ENCODE results near the gene SLC25A21.

Gene SLC25A21

GRCh38 chr14:36955376-36955775, 217.0 kb downstream of the SLC25A21 start:
- no peak overlapping the region for H3K4me3 ChIP-seq (replicated peaks; ENCODE audit: low read depth, low read length)
- DNase-seq (ENCODE audit: extremely low read depth, low read depth), result no peak
- TF ChIP-seq CTCF (IDR thresholded peaks at IDR 0.05; ENCODE audit: low read depth, low read length, missing control alignments), result no peak

GRCh38 chr14:36952689-36953088, 219.7 kb downstream of the SLC25A21 start:
- no peak overlapping the region for H3K4me3 ChIP-seq (replicated peaks; ENCODE audit: low read depth, low read length)
- TF ChIP-seq CTCF (IDR thresholded peaks at IDR 0.05; ENCODE audit: low read depth, low read length, missing control alignments), result no peak
- no peak for DNase-seq (ENCODE audit: extremely low read depth, low read depth)

- TF ChIP-seq CTCF (IDR thresholded peaks at IDR 0.05; ENCODE audit: low read depth, low read length, missing control alignments), result no peak
- H3K4me3 ChIP-seq (replicated peaks; ENCODE audit: low read depth, low read length), result no peak overlapping the region
- no peak for DNase-seq (ENCODE audit: extremely low read depth, low read depth)
Measured at GRCh38 chr14:36951380-36951911, 221.0 kb downstream of the SLC25A21 start.

GRCh38 chr14:36950812-36951211, 221.6 kb downstream of the SLC25A21 start:
- DNase-seq (ENCODE audit: extremely low read depth, low read depth), result no peak
- no peak for TF ChIP-seq CTCF (IDR thresholded peaks at IDR 0.05; ENCODE audit: low read depth, low read length, missing control alignments)
- no peak overlapping the region for H3K4me3 ChIP-seq (replicated peaks; ENCODE audit: low read depth, low read length)

GRCh38 chr14:36949371-36949770, 223.0 kb downstream of the SLC25A21 start:
- DNase-seq (ENCODE audit: extremely low read depth, low read depth), result no peak
- no peak overlapping the region for H3K4me3 ChIP-seq (replicated peaks; ENCODE audit: low read depth, low read length)
- no peak for TF ChIP-seq CTCF (IDR thresholded peaks at IDR 0.05; ENCODE audit: low read depth, low read length, missing control alignments)

GRCh38 chr14:36948157-36948859, 224.1 kb downstream of the SLC25A21 start:
- TF ChIP-seq CTCF (IDR thresholded peaks at IDR 0.05; ENCODE audit: low read depth, low read length, missing control alignments), result no peak
- no peak for DNase-seq (ENCODE audit: extremely low read depth, low read depth)
- H3K4me3 ChIP-seq (replicated peaks; ENCODE audit: low read depth, low read length), result no peak overlapping the region

Measured in HFF-Myc (cell line).